Measurements from ENCODE around the gene TRAPPC2.

DNA sequence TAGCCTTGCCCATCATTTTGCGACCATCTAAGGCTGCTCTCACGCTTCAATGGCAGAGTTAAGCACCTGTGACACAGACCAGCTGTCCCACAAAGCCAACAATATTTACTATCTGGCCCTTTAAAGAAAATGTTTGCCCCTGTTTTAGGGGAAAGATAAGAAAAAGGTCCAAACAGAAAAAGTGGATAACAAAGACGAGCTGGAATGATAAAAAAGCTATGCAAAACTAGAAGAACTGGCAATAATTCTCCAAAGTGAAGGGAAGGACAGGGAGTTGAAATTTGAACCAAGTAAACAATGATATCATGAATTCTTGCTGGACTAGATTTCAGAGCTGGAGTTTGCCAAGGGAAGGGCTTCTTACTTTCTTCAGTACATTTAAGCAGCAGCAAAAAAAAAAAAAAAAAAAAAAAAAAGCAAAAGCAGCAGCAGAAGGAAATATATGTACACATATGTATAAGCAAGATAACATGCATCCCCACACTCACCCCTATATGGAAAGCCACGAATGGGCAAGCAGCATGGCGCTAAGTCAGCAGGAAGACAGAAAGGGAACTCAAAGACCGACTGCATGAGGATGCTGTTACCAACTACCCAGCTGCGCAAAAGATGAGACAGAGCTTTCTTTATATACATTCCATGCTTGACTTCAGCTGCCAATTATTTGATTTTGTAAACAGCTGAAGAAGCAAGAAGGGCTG, 12.5 kb downstream of the TRAPPC2 start:
- no peak for TF ChIP-seq EP300 (IDR thresholded peaks at IDR 0.05)
- TF ChIP-seq, protein P1, sequence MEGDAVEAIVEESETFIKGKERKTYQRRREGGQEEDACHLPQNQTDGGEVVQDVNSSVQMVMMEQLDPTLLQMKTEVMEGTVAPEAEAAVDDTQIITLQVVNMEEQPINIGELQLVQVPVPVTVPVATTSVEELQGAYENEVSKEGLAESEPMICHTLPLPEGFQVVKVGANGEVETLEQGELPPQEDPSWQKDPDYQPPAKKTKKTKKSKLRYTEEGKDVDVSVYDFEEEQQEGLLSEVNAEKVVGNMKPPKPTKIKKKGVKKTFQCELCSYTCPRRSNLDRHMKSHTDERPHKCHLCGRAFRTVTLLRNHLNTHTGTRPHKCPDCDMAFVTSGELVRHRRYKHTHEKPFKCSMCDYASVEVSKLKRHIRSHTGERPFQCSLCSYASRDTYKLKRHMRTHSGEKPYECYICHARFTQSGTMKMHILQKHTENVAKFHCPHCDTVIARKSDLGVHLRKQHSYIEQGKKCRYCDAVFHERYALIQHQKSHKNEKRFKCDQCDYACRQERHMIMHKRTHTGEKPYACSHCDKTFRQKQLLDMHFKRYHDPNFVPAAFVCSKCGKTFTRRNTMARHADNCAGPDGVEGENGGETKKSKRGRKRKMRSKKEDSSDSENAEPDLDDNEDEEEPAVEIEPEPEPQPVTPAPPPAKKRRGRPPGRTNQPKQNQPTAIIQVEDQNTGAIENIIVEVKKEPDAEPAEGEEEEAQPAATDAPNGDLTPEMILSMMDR (IDR thresholded peaks at IDR 0.05): no peak
